HUES6 (cell line): ENCODE data around the gene TCTA.

ENCODE experiments used
- H3K27ac ChIP-seq: 2 replicates; pipeline ENCODE4 v1.7.0; 2013; ENCODE audit warnings: low read depth, mild to moderate bottlenecking, low read length, inconsistent platforms
- H3K27me3 ChIP-seq: 2 replicates; pipeline ENCODE4 v1.6.1; 2013; ENCODE audit warnings: low read length; ENCODE audit not compliant: control insufficient read depth, insufficient read depth
- H3K36me3 ChIP-seq: 2 replicates; pipeline ENCODE4 v1.6.1; 2013; ENCODE audit warnings: low read length; ENCODE audit not compliant: control insufficient read depth, insufficient read depth
- H3K4me1 ChIP-seq: 2 replicates; pipeline ENCODE4 v1.6.1; 2013; ENCODE audit warnings: low read length; ENCODE audit not compliant: control insufficient read depth, insufficient read depth
- H3K4me3 ChIP-seq: 2 replicates; pipeline ENCODE4 v1.5.1; 2013; ENCODE audit warnings: low read depth, low read length
- H3K9ac ChIP-seq: one replicate; pipeline ENCODE4 v1.6.1; 2013; ENCODE audit warnings: mild to moderate bottlenecking, low read length
- H3K9me3 ChIP-seq: 2 replicates; pipeline ENCODE4 v1.6.1; 2013; ENCODE audit warnings: low read depth, low read length; ENCODE audit not compliant: control insufficient read depth, insufficient read depth

Gene TCTA

DNA sequence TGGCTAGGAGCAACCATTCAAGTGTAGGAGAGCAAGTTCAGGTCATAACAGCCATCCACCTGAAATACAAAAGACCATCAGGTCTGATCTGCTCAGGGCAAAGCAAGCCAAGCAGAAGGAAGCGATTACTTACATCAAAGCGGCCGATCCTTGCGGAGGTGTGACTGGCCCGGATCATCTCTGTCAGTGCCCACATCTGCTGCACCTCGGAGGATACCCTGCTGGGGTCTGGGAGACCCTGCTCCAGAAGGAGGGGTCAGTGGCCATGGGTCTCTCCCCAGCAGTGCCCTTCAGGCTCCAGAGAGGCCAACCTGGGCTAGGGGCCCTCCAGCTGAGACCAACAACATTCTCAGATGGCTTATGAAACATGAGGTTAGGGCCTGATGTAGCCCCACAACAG, 12.6 kb downstream of the TCTA start:
- Histone ChIP-seq H3K9ac (no peak overlapping the region), H3K36me3 (peaks cover 9% of the 10 kb centered on the region), H3K4me3 (no peak overlapping the region), H3K4me1 (peaks cover 15% of the 10 kb centered on the region), H3K27ac (no peak overlapping the region), H3K27me3 (no peaks in the 10 kb centered on the region), H3K9me3 (no peaks in the 10 kb centered on the region)

DNA sequence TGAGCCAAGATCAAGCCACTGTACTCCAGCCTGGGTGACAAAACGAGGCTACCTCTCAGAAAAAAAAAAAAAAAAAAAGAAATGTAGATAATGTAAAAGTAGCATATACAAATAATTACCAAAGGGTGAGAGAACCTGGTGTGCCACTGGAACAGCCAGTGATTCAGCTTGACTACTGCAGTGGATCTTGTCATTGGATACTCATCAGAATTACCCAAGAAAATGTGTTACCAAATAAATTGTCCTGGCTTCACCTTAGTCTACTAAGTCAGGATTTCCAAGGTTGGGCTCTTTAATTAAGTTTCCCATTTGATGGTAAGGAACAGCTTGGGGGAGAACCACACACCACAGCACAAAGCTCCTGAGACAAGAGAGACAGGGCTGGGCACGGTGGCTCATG, 15.4 kb downstream of the TCTA start:
- Histone ChIP-seq H3K9ac (no peak overlapping the region), H3K4me1 (peaks cover 7% of the 10 kb centered on the region), H3K27me3 (no peaks in the 10 kb centered on the region), H3K4me3 (no peak overlapping the region), H3K36me3 (peaks cover 9% of the 10 kb centered on the region), H3K27ac (no peak overlapping the region), H3K9me3 (no peaks in the 10 kb centered on the region)

DNA sequence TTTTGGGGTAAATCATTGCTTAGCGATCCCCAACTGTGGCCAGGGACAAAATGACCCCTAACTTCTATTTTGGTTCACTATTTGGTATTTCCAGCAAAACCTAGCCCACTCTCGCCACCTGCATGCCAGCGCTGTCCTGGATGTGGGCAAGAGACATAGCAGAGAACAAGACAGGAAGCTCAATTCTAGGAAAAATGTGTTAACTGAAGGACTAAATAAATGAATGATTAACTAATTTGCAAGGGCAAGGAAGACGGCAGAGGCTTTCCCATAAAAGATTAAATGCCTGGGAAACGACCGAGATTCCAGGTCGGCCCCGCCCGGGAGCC, 16.5 kb downstream of the TCTA start:
- no peaks in the 10 kb centered on the region for H3K27me3 ChIP-seq
- no peak overlapping the region; the same call in 1 of the 2 replicates for H3K27ac ChIP-seq
- peak overlapping the region; percentile 84 for H3K4me3 ChIP-seq
- H3K9me3 ChIP-seq, result no peaks in the 10 kb centered on the region
- peak overlapping the region; percentile 39 for H3K9ac ChIP-seq
- H3K36me3 ChIP-seq, result peaks cover 9% of the 10 kb centered on the region
- no peaks in the 10 kb centered on the region for H3K4me1 ChIP-seq

DNA sequence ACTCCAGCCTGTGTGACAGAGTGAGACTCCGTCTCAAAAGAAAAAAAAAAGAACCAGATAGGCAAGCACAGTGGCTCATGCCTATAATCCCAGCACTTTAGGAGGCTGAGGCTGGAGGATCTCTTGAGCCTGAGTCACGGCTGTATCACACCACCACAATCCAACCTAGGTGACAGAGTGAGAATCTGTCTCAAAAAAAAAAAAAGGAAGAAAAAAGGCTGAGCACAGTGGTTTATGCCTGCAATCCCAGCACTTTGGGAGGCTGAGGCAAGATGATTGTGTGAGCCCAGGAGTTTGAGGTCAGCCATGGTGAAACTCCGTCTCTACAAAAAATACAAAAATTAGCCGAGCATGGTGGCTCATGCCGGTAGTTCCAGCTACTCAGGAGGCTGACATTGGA, 22.5 kb downstream of the TCTA start:
- H3K9me3 ChIP-seq, result no peaks in the 10 kb centered on the region
- no peaks in the 10 kb centered on the region for H3K4me1 ChIP-seq

DNA sequence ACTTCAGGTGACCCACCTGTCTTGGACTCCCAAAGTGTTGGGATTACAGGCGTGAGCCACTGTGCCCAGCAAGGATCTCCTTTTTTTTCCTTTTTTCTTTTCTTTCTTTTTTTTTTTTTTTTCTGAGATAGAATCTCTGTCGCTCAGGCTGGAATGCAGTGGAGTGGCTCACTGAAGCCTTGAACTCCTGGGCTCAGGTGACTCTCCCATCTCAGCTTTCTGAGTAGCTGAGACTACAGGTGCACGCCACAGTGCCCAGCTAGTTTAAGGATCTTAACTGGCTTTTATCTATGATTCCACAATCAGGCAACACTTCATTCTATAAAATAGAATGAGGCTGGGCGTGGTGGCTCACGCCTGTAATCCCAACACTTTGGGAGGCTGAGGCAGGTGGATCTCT, 33.2 kb downstream of the TCTA start:
- Histone ChIP-seq H3K4me3 (no peak overlapping the region), H3K27ac (no peak overlapping the region), H3K36me3 (no peaks in the 10 kb centered on the region), H3K9me3 (no peaks in the 10 kb centered on the region), H3K27me3 (no peaks in the 10 kb centered on the region), H3K9ac (no peak overlapping the region), H3K4me1 (no peaks in the 10 kb centered on the region)

More for the DNA sequence above, 22.5 kb downstream of the TCTA start:
- Histone ChIP-seq H3K4me3 (no peak overlapping the region), H3K27ac (no peak overlapping the region), H3K27me3 (no peaks in the 10 kb centered on the region), H3K36me3 (no peaks in the 10 kb centered on the region), H3K9ac (no peak overlapping the region)

DNA sequence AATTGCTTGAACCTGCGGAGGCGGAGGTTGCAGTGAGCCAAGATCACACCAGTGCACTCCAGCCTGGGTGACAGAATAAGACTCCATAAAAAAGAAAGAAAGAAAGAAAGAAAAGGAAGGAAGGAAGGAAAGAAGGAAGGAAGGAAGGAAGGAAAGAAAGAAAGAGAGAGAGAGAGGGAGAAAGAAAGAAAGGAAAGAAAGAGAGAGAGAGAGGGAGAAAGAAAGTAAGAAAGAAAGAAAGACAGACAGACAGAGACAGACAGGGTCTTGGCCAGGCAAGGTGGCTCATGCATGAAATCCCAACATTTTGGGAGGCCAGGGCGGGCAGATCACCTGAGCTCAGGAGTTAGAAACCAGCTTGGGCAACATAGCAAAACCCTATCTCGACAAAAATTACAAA, 41.4 kb downstream of the TCTA start:
- no peak overlapping the region for H3K9ac ChIP-seq
- H3K36me3 ChIP-seq, result no peaks in the 10 kb centered on the region
- H3K4me3 ChIP-seq, result no peak overlapping the region
- no peaks in the 10 kb centered on the region for H3K27me3 ChIP-seq
- no peak overlapping the region for H3K27ac ChIP-seq
- H3K9me3 ChIP-seq, result no peaks in the 10 kb centered on the region
- H3K4me1 ChIP-seq, result peaks cover 11% of the 10 kb centered on the region

DNA sequence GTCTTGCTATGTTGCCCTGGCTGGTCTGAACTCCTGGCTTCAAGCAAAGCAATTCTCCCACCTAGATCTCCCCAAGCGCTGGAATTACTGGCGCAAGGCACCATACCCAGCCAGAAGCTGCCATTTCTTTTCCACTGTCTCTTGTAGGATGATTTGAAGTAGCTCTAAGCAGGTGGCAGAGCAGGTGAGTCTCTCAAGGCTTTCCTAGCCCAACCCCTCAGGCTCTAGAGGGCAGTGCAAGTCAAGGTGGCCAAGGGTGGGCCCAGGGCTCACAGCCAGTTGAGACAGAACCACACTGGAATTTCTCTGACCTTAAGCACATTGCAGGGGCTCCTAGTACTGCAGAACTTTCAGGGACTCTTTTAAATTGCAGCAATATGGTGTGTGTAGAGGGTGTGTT, 42.2 kb downstream of the TCTA start:
- Histone ChIP-seq H3K4me1 (peaks cover 19% of the 10 kb centered on the region), H3K36me3 (no peaks in the 10 kb centered on the region), H3K27ac (no peak overlapping the region), H3K4me3 (no peak overlapping the region), H3K9ac (no peak overlapping the region), H3K9me3 (no peaks in the 10 kb centered on the region), H3K27me3 (no peaks in the 10 kb centered on the region)

DNA sequence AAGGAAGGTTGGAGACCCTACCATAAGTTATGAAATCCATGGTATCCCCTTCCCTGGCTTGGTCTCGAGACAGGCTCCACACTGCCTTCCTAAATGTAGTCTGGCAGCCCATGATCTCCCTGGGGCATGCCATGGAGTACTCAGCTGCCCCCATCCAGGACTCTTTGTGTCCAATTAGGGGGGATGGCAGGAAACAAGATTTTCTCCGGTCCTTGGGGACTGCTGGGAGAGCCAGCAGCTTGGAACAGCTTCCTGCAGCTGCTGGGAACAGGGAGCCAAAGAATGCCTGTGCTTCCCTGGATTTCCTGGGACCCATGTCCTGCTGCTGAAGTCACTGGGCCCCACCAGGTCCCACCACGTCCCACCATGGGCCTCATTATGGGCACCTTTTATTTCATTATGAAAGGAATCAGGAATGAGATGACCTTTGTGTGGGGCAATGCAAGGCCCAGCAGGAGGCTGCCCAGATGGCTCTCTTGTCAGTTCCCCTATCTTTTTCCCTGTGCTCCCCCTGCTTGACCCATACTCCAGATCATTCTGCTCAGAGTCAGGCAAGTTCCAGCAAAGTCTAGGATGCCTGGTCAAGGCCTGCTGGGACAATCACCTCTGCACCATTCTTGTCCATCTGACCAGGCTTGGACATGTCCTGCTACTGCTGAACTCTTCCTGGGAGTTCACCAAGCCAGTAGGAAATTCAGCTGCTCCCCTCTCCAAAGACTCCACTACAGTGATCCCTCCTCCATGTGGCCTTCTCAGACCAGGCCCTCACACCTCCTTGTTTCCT, 42.9 kb downstream of the TCTA start:
- H3K27ac ChIP-seq, result no peak overlapping the region
- peaks cover 26% of the 10 kb centered on the region for H3K4me1 ChIP-seq
- no peaks in the 10 kb centered on the region for H3K36me3 ChIP-seq
- no peak overlapping the region for H3K9ac ChIP-seq
- no peak overlapping the region for H3K4me3 ChIP-seq
- H3K9me3 ChIP-seq, result no peaks in the 10 kb centered on the region
- H3K27me3 ChIP-seq, result no peaks in the 10 kb centered on the region

DNA sequence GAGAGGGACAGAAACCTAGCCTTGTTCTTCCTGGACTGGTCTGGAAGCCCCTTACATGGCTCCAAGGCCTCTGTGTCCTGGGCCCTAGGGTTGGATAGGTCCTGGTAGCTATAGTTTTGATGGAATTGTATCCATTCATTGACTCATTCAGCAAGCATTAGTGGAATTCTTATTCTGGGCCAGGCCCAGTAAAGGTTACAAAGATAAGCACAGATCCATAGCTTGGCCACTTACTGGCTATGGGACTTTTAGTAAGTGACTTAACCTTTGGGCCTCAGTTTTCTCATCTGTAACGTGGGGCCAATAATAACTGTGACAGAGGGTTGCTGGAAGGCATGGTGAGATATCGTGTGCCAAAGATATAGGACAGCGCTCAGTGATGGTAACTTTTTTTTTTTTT, 44.2 kb downstream of the TCTA start:
- H3K27ac ChIP-seq, result no peak overlapping the region
- H3K27me3 ChIP-seq, result no peaks in the 10 kb centered on the region
- H3K9ac ChIP-seq, result no peak overlapping the region
- no peak overlapping the region for H3K4me3 ChIP-seq
- H3K4me1 ChIP-seq, result peaks cover 39% of the 10 kb centered on the region
- H3K9me3 ChIP-seq, result no peaks in the 10 kb centered on the region
- H3K36me3 ChIP-seq, result no peaks in the 10 kb centered on the region

DNA sequence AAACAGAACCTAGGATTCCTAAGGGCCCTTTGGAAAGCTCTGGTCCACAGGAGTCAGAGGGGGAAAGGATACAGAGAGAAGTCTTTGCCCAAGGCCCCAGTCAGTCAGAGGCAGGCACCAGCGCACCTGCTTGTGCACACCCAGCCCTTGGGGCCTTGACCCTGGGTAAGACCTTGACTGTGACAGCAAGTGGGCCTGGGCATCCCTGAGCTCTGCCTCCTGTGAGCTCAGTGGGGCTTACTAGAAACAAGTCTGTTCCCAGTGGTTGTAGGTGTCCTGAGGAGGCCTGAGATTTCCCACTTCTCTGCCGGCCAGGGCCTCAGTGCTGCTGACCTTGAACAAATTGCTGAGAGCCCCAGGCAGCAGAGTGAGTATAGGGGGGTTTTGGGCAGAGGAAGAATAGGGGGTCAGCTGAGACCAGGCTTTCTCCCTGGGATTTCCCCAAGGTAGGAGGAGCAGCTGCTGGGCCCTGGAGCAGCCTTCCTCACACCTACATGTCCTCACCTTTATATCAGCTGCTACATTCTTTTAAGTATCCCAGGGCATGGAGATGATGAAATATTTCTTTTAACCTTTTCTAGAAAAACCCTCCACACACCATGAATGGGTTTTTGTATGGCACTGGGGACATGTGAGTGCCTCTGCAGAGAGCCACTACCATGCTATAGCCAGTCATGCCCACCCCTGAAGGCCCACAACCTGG, 48.1 kb downstream of the TCTA start:
- Histone ChIP-seq H3K27me3 (no peaks in the 10 kb centered on the region), H3K4me3 (no peak overlapping the region), H3K9ac (peak overlapping the region; percentile 56), H3K36me3 (no peaks in the 10 kb centered on the region), H3K9me3 (no peaks in the 10 kb centered on the region), H3K4me1 (peaks cover 44% of the 10 kb centered on the region), H3K27ac (peak overlapping the region; percentile 67; the same call in 1 of the 2 replicates)

DNA sequence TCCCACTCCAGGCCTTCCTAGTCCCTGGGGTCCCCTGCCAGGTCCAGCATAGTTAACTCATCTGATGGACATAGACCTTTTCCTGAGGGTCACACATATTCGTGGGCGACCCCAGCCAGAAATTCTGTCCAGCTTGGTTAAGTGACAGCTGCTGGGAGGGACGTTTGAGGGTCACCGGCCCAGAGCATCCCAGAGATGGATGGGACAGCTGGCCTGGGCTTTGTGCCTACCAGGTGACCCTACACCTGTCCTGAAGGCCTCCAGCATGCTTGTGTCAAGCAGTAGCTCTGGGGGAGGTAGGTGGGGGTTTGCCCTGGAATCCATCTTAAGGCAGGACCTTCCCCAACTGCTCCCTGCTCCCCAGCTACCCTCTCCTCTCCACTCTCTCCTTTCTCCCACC, 48.7 kb downstream of the TCTA start:
- Histone ChIP-seq H3K27ac (peak overlapping the region; percentile 67), H3K4me3 (peak overlapping the region; percentile 6; the same call in 1 of the 2 replicates), H3K4me1 (peaks cover 45% of the 10 kb centered on the region), H3K9me3 (no peaks in the 10 kb centered on the region), H3K27me3 (no peaks in the 10 kb centered on the region), H3K36me3 (no peaks in the 10 kb centered on the region), H3K9ac (peak overlapping the region; percentile 56)
